IPS DF 19.7 (cell line): ENCODE data around the gene TNP2.

Source experiments
- DNase-seq: peaks from one replicate; pipeline ENCODE4 v3.0.0-alpha.2; 2013; ENCODE audit warnings: low read depth, low spot score

TNP2 gene

DNA sequence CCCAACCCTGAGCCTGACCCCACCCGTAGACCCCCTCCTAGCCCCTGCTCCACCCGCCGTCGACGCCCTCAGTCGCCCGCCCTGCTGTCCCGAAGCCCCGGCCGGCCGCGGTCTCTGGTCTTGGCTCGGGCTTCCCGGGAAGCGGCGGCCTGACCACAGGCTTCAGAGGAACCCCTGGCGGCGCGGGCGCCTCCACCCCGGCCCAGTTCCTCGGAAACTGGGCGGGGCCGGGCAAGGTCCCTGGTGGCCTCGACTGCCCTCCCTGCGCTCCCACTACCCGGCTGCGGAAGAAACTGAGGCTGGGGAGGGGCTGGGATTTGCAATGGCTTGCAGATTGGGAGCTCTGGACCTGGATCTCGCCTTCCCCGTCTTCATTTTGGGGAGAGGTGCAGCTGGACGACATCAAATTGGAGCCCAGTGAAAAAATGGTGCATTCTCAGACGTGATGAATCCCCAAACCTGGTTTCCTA, 12.4 kb downstream of the TNP2 start:
- DNase-seq: no peak

DNA sequence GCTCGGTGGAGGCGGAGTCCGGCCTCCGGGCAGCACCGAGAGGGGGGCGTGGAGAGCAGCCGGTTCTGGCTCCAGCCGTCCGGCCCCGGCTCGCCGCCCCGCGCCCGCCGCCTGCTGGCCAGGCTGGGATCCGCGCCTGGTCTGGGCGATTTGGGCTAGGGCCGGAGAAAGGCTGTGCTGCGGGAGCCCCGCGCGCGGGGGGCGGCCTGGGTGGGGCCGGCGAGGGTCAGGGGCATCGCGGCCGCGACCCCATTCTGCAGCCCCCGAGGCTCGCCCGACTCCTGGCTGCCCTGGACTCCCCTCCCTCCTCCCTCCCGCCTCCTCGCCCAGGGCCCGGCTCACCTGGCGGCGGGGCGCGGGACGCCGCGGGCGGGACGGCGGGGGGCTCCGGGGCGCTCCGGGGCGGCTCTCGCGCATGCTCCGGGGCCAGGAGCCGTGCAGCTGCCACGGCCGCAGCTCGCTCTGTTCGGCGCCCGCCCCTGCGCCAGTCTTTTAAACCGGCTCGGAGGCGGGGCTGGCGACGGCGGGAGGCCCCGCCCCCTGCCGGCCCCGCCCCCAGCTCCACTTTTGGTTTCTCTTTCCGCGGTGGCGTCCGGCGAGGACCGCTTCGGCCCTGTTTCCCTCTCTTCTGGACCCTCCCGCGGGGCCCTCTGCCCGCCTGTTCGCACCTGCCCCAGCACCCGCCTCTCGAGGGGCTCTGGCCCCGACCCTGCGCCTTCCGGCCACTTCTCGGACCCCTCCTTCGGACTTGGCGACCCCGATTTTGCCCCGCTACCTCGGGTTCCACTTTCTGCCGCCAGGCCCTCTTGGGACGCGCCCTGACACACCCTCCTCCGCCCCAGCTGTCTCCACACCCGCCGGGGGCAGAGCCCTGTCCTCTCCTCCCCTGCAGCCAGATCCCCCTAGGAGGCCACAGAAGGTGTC, 13.1 kb downstream of the TNP2 start, which contains the start of gene SOCS1:
Gene SOCS1 (minus strand): TSS at position 468 of the 924 bp plus-strand sequence. CDS start 726 bp downstream, outside the sequence.
- DNase-seq: no peak

DNA sequence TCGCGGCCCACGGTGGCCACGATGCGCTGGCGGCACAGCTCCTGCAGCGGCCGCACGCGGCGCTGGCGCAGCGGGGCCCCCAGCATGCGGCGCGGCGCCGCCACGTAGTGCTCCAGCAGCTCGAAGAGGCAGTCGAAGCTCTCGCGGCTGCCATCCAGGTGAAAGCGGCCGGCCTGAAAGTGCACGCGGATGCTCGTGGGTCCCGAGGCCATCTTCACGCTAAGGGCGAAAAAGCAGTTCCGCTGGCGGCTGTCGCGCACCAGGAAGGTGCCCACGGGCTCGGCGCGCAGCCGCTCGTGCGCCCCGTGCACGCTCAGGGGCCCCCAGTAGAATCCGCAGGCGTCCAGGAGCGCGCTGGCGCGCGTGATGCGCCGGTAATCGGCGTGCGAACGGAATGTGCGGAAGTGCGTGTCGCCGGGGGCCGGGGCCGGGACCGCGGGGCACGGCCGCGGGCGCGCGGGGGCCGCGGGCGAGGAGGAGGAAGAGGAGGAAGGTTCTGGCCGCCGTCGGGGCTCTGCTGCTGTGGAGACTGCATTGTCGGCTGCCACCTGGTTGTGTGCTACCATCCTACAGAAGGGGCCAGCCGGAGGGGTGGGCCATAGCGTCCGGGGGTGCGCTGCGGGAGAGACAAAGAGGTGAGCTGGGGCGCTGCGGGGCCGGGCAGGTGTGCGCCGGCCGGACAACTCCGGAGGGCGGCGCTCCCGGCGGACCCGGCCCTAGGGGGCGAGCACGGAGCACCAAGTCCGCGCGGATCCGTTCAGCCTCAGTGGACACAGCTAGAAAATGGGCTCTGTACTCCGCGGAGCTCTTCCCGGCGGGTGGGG, 14.0 kb downstream of the TNP2 start:
- DNase-seq: no peak

- no peak for DNase-seq
Observed at GRCh38 chr16:11253995-11254912, 14.9 kb downstream of the TNP2 start.

GRCh38 chr16:11253009-11253994, 15.8 kb downstream of the TNP2 start:
- DNase-seq: no peak

DNA sequence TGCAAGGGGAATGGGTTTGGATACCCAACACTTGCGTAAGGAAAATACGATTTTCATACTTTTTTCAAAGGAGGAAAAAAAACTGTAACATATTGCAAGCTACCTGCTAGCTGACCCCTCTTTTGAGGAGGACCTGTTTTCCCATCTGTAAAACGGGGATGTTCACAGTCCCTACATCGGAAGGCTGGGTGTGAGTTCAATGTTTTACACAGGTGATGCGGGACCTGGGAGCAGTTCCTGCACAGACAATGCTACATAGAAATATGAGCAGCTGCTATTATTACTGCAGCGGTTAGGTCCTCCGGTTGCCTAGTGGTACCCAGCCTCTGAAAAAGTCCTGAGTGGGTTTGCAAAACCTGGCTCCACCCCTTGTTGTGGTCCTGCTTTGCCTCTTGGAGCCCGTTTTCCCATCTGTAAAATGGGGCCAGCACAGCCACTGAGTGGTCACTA, 16.6 kb downstream of the TNP2 start:
- DNase-seq: no peak

GRCh38 chr16:11251525-11252481, 17.3 kb downstream of the TNP2 start:
- DNase-seq: no peak

DNA sequence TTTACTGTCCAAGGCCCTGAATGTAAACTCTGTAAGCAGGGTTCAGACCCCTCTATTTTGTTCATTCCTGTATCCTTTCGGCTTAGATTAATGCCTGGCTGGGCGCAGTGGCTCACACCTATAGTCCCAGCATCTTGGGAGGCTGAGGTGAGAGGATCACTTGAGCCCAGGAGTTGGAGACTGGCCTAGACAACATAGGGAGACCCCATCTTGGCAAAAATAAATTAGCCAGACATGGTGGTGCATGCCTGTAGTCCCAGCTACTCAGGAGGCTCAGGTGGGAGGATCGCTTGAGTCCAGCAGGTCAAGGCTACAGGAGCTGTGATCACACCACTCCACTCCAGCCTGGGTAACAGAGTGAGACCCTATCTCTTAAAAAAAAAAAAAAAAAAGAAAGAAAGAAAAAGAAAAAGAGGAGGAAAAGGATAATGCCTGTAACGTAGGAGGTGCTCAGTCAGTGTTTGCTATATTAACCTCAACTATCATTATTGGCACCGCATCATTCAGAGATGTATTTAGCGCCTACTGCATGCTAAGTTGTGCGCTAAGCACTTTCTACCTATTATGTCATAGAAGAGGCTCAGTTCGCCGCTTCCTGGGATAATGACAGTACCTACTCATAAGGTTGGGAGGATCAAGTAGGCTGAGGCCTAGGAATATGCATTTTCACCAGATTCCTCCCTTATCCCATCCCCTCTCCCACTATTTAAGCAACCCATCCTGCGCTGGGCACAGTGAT, 18.2 kb downstream of the TNP2 start:
- DNase-seq: no peak

- DNase-seq: no peak
Observed at GRCh38 chr16:11250091-11250785, 18.9 kb downstream of the TNP2 start.

DNA sequence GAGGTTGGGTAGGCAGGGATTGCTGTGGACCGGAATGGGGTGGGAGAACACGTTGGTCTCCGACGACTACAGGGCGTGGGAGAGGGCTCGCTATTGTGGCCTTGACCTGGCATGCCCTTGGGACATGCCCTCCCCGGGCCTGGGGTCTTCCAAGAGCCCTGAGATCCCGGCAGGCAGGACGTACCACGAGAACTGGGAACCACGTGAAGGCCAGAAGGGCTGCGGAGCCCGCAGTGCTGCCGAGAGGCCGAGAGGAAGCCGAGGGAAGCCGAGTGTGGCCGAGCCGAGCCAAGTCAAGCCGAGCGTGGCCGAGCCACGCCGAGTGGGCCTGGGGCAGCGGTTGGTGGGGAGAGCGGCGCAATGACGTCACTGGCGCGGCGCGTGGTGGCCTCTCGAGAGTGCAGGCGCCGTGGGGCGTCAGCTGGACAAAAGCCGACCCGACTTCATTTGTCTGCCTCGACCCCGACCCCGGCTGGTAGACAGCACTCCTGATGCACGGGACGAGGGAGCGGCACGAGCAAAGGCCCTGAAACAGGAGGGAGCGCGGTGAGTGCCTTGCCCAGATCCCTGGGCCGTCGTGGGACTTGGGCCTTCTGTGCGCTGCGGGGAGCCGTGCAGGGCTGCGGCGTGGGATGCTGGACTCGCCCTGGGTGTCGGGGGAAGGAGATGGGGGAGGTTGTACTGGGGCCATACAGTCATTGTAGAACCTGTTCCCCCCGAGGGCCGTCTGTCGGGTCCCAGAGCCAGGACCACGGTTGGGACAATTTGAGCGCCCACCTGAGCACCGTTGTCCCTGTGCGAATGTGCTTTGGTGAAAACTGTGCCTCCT, 19.7 kb downstream of the TNP2 start:
- no peak for DNase-seq

DNA sequence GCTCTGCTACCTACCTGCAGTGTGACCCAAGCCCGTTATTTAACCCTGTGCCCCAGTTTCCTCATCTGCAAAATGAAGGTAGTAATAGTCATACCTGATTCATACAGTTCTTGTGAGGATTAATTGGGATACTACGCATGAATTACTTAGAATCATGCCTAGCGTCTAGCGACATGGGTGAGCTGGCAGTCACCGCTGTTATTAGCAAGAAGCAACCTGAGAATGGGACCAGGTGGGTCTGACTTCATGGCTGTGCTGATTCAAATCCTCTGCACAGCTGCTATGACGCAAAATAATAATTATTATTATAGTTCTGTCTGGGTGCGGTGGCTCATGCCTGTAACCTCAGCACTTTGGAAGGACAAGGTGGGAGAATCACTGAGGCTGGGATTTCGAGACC, 21.0 kb downstream of the TNP2 start:
- DNase-seq: no peak

GRCh38 chr16:11245988-11246387, 23.1 kb downstream of the TNP2 start:
- no peak for DNase-seq

DNA sequence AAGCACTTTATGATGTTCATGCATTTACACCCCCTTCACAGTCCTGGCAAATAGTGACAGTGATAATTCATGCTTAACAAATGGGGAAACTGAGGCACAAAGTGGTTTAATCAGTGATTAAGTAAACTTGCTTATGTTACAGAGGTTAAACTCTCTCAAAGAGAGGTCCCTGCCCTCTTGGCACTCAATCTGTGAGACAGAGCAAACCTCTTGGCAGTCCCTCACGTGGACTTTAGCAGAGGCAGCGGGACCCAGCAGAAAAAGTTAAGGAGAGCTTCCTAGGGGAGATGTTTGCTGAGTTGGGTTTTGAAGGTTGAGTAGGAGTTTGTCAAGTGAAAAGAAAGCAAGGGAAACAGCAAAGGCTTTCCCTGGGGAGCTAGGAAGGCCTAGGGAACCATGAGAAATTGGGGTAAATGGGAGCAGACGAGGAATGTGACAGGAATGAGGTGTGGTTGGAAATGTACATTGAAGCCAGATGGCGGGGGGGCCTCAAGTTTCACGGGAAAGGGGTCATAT, 23.8 kb downstream of the TNP2 start:
- DNase-seq: no peak

GRCh38 chr16:11242658-11243057, 26.5 kb downstream of the TNP2 start:
- DNase-seq: no peak

DNA sequence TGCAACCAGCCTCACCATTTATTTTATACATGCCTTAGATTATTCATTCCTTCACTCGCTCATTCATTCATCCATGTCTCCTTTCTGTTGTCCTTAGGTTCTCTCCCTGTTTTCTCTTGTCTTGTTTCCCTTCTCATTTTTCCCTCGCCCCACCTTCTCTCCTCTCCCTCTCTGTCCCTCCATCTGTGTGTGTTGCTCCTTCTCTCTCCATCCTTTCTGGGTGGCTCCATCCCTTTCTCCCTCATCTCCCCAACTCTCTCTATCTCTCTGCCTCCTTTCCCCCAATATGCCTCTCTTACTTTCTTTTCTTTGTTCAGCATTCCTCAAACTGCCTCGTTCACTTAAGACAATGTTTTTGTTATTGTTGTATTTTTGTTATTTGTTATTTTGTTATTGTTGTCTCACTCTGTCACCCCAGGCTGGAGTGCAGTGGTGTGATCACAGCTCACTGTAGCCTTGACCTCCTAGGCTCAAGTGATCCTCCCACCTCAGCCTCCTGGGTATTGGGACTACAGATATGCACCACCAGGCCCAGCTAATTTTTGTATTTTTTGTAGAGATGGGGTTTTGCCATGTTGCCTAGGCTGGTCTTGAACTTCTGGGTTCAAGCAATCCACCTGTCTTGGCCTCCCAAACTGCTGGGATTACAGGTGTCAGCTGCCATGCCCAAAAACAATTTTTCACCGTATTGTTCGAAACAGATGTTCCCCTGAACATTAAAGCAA, 27.5 kb downstream of the TNP2 start:
- DNase-seq: no peak
